Mononuclear cell (primary cell): ENCODE data around the gene EFNA5. TPM values are rescaled to one million over a fixed set of nuclear protein-coding genes. Genes with fewer than 3 reads are reported as not detected.
"Not testable (repeated sequence)": the region's sequence is repeated elsewhere in the genome, so short reads cannot be mapped to it uniquely, and the experiment has no call there.

Experiments used
- H3K27me3 ChIP-seq: 2 replicates; pipeline ENCODE4 v1.6.0; 2011; ENCODE audit warnings: low read length, control low read depth; ENCODE audit not compliant: insufficient read depth
- H3K4me1 ChIP-seq: 2 replicates; pipeline ENCODE4 v1.5.1; 2011; ENCODE audit warnings: mild to moderate bottlenecking, low read length, control low read depth; ENCODE audit not compliant: insufficient read depth
- H3K4me3 ChIP-seq: 2 replicates; pipeline ENCODE4 v1.5.1; 2011; ENCODE audit warnings: mild to moderate bottlenecking, low read length, moderate library complexity
- H3K9me3 ChIP-seq: 2 replicates; pipeline ENCODE4 v1.5.1; 2011; ENCODE audit warnings: low read depth, mild to moderate bottlenecking, control low read depth, low read length
- total RNA-seq: library from RNA; depleted of rRNA; stranded (reverse); fragments of >200 nt; gene quantifications from one replicate; pipeline ENCODE4 v1.2.3, GENCODE V29; 2012

The EFNA5 gene
- total RNA-seq, 1 donor, result 0.84 TPM

DNA sequence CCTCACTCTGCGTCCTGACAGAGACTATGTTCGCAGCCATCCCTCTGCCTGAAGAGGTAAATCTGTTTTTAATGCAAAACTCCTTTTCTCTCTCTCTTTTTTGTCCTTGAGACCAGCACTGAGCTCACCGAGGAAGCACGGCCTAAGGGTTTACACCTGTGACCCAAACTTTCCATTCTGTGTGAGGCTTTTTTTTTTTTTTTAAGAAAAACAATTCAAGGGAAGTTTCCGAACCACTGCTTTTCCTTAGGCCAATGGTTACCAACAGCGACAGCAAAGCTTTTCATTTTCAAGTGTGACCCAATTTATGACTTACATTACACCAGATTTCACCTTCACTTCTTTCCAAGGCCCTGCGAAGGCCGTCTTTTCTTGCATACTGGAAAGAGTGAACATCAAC is 205.9 kb downstream of the EFNA5 start:
- Histone ChIP-seq H3K4me3 (no peak overlapping the region), H3K27me3 (no peaks in the 10 kb centered on the region)

DNA sequence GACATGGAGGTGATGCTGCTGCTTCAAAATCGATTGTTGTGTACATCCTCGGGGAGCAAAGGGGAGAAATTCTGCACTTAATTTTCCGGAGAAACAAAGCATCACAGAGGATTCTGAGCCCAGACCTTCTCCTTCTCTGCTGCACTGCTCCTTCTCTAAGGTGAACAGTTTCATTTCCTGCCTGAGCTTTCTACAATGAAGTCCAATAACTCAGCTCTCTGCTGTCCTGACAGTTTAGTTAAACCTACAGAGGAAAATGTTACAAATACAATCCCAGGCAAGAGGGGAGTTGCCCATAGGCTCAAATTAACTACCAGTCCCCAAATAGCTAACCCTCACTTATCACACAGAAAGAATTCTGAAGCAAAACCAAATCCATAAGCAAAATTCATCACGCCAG is 206.3 kb downstream of the EFNA5 start:
- Histone ChIP-seq H3K4me3 (no peak overlapping the region), H3K27me3 (no peaks in the 10 kb centered on the region), H3K4me1 (peaks cover 12% of the 10 kb centered on the region), H3K9me3 (no peaks in the 10 kb centered on the region)

More for the DNA sequence above, 205.9 kb downstream of the EFNA5 start:
- Histone ChIP-seq H3K4me1 (peaks cover 17% of the 10 kb centered on the region), H3K9me3 (no peaks in the 10 kb centered on the region)

DNA sequence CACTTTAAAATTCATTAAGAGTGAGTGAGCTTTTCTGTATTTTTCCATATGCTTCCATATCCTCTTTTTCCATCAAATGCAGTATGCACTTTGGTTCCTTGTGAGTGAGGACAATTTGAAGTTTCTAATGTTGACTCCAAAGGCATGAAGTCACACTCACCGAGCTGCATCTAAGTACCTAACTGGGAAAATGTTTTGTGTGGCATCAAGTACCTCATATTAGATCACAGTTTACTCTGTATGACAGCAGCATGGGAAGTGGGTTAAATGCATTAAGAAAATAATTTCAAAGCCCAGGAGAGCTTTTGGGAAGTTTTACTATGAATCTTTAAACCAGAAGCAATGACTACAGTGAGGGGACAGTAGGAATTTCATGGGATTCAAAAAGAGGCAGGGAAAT is 207.0 kb downstream of the EFNA5 start:
- no peaks in the 10 kb centered on the region for H3K27me3 ChIP-seq
- H3K9me3 ChIP-seq, result no peaks in the 10 kb centered on the region
- H3K4me1 ChIP-seq, result peaks cover 5% of the 10 kb centered on the region
- no peak overlapping the region for H3K4me3 ChIP-seq

DNA sequence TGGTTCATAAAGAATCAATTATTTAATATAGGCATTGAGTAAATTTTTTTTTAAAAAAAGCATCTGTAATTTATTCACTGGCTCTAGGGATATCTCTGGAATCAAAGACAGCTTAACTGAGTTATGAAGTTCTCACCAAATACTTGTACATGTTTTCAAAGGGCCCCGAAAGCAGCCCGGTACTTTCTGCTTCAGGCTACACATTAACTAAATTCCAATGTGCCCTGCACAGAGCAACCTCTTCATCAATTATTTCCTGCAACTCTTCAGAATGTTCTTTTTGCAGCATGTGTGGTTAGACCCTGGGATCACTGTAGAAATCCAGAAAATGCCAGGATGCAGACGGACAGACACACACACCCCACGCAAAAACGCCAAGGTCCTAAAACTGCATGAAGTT is 209.0 kb downstream of the EFNA5 start:
- Histone ChIP-seq H3K4me3 (no peak overlapping the region), H3K27me3 (no peaks in the 10 kb centered on the region), H3K4me1 (no peaks in the 10 kb centered on the region), H3K9me3 (no peaks in the 10 kb centered on the region)

DNA sequence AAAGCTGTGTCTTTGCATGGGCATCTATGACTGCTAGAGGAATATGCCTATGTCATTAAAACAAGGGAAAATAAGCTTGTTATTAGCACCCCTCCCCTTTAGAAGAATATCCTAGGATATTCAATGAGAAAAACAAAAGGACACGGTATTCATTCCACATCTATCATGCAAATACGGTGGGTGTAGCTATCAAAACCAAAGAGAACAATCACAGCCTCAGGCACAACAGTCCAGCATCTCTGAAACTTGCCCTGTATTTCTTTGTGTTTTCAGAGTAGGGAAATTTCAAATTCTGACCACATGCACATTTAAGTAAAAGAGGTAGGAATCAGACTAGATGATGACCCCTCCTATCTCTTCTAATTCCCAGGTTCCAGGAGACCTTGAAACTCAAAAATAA is 209.9 kb downstream of the EFNA5 start:
- Histone ChIP-seq H3K27me3 (no peaks in the 10 kb centered on the region), H3K4me1 (no peaks in the 10 kb centered on the region), H3K4me3 (no peak overlapping the region), H3K9me3 (no peaks in the 10 kb centered on the region)

DNA sequence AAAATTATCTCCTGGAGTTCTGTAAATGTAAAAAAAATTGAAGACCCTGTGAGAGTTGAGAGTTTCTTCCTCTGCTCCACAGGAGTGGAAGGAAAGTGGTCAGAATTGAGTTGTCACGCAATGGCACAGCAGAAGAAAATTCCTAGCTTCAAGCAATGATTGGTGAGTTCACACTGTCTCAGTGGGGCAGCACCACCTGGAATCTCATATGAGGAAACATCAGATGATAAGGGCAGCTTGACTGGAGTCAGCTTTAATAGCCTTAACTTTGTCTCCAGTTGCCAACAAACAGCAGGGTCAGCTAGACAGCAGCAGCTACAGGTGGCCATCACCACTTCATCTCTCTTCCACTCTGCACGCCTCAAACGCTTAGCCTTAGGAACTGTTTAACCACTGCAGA is 211.1 kb downstream of the EFNA5 start:
- Histone ChIP-seq H3K4me3 (no peak overlapping the region), H3K9me3 (no peaks in the 10 kb centered on the region), H3K4me1 (no peaks in the 10 kb centered on the region), H3K27me3 (no peaks in the 10 kb centered on the region)

DNA sequence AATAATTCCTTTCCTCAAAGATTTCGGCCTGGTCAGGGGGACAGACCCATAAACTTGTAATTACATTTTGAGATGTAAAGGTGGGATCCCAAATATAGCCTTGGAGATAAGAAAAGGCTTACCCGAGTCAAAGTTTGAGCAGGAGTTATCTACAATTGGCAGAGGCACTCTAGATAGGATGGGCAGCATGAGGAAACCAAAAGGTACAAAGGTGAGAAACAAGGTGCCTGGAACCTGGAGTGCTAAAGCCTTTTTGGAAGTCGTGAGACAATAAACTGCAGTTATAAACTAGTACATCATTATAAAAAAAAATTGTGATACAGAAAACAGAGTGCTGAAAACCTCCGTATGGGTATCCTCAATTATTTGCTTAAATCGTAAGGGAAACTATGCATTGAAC is 212.4 kb downstream of the EFNA5 start:
- no peaks in the 10 kb centered on the region for H3K4me1 ChIP-seq

DNA sequence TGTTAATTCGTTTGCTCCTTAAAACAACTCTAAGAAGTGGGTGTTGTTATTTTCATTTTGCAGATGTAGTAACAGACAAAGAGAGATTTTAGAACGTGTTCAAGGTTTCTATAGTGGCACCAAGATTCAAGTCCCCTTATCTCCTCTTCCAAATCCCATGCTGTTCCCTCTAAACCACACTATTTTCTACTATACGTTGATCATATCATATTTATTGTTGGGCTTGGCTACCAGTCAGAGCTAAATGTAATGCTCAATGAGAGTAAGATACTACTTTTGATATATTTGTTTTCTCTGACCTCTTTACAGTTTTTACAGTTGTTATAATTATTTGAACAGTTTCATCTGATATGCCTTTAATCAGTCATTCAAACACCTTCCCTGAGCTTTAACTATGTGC is 212.9 kb downstream of the EFNA5 start:
- Histone ChIP-seq H3K9me3 (no peaks in the 10 kb centered on the region), H3K27me3 (no peaks in the 10 kb centered on the region)

More for the DNA sequence above, 212.4 kb downstream of the EFNA5 start:
- Histone ChIP-seq H3K27me3 (no peaks in the 10 kb centered on the region), H3K4me3 (no peak overlapping the region), H3K9me3 (no peaks in the 10 kb centered on the region)

DNA sequence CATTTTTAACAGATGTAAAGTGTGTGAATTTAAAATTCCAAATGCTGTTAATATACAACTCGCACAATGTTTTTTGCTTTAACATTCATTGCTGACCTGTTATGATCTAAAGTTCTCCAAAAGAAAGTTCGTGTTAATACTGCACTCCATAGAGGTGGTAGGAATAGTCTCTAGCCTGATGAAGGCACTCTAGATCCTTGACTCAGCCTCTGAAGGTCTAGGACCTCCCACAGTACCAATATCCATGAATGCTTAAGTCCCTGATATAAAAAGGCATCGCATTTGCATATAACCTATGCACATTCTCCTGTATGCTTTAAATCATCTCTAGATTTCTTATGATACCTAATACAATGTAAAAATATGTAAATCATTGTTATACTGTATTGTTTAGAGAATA is 213.6 kb downstream of the EFNA5 start:
- H3K9me3 ChIP-seq, result no peaks in the 10 kb centered on the region
- no peak overlapping the region for H3K4me3 ChIP-seq
- no peaks in the 10 kb centered on the region for H3K27me3 ChIP-seq
- H3K4me1 ChIP-seq, result no peaks in the 10 kb centered on the region

More for the DNA sequence above, 212.9 kb downstream of the EFNA5 start:
- Histone ChIP-seq H3K4me3 (no peak overlapping the region), H3K4me1 (no peaks in the 10 kb centered on the region)

DNA sequence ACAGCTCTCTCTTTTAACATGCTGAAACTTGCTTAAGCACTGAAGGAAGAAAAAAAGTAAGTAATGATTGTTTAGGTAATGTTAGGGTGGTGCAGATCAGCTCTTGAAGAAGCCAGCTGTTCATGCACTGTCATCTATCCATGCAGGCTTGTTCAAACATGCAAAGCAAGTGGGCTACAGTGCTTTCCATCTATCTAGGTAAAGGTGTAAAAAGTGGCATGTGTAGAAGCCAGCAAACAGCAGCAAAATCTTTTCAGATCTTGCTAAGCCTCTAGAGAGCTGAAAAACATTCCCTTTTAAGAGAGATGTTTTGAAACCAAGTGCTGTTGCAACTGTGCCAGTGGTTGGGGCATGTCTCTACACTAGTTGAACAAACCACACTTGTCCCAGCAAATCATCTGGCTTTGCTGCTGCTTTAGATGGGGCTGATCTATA is 214.4 kb downstream of the EFNA5 start:
- H3K27me3 ChIP-seq, result no peaks in the 10 kb centered on the region
- no peaks in the 10 kb centered on the region for H3K4me1 ChIP-seq
- no peak overlapping the region for H3K4me3 ChIP-seq

DNA sequence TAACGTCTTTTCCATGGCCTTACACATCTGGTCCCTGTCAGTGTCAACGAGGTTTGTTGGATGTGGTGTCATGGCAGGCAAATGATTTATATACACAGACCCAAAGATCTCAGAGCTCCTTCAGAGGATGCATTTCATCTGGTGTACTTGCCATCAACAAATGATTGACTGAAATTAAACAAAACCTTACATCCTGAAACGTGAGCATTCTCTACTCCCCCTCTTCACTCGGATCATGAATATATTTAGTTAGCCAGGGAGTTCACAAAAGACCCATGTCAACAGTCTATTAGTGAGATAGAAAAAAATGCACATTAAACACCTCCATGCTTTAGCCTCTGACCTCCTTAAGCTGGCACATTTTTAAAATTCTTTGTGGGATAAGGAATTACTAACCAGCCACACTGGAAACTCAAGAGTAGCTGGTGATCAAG is 215.6 kb downstream of the EFNA5 start:
- H3K27me3 ChIP-seq, result no peaks in the 10 kb centered on the region
- H3K9me3 ChIP-seq, result no peaks in the 10 kb centered on the region
- H3K4me1 ChIP-seq, result no peaks in the 10 kb centered on the region
- no peak overlapping the region for H3K4me3 ChIP-seq

More for the DNA sequence above, 214.4 kb downstream of the EFNA5 start:
- H3K9me3 ChIP-seq, result no peaks in the 10 kb centered on the region

DNA sequence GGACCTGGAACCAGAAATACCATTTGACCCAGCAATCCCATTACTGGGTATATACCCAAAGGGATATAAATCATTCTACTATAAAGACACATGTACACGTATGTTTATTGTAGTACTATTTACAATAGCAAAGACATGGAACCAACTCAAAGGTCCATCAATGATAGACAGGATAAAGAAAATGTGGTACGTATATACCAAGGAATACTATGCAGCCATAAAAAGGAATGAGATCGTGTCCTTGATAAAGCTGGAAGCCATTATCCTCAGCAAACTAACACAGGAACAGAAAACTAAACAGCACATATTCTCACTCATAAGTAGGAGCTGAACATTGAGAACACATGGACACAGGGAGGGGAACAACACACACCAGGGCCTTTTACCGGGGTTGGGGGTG is 218.9 kb downstream of the EFNA5 start:
- not testable (repeated sequence) for H3K27me3 ChIP-seq, H3K4me1 ChIP-seq, H3K9me3 ChIP-seq, H3K4me3 ChIP-seq

DNA sequence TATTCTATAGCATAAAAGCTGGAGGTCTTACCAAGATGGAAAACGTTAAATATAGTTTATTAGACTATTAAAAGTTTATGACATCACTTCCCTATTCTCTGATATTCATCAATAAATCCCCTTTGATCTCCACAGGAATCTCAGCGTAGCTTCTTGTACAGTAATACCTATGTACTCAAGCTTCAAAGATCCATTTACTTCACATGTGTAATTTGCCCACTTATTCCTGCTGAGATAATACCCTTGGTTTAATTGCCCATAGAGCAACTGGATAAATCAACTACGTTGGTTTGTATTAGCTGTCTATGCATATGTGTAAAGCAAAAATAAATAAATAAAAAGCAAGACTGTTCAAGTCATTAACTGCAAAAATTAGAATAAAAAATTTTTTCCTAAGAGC is 219.7 kb downstream of the EFNA5 start:
- H3K9me3 ChIP-seq, result no peaks in the 10 kb centered on the region
- no peaks in the 10 kb centered on the region for H3K27me3 ChIP-seq

DNA sequence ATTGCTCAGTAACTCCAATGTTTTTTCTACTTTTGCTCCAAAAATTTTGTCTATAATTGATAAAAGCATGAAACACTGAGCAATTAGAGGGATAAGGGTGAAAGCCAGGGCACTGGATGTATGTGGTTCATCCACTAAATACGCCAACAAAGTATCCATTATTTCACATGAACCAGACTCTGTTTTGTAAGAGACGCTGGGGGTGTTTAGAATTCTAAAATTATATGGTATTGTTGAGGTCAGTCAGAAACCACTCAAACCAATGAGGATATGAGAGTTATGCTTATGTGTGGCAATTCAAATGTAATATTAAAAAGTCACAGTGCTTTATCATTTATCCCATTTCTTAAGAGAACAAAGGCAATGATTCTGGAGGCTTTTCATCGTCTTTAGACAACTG is 220.2 kb downstream of the EFNA5 start:
- Histone ChIP-seq H3K4me3 (no peak overlapping the region), H3K27me3 (no peaks in the 10 kb centered on the region), H3K4me1 (no peaks in the 10 kb centered on the region), H3K9me3 (no peaks in the 10 kb centered on the region)

More for the DNA sequence above, 219.7 kb downstream of the EFNA5 start:
- Histone ChIP-seq H3K4me3 (no peak overlapping the region), H3K4me1 (no peaks in the 10 kb centered on the region)

DNA sequence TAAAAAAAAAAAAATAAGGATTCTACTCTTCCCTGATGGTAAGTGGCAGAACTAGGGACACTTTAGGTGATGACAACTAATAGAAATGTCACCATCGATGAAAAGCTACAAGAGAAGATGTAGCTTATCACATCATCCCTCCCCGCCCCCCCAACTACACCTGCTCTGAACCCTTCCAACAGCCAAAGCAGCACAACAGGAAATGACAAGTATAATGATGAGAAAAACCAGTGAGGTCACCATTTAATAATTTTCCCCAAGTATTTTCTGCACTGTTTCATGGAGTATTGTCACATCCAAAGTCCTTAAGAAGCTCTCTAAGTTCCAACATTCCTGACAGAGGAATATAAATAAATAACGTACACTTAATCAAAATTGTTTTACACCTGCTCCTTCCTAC is 221.4 kb downstream of the EFNA5 start:
- no peak overlapping the region for H3K4me3 ChIP-seq
- H3K27me3 ChIP-seq, result no peaks in the 10 kb centered on the region
- no peaks in the 10 kb centered on the region for H3K9me3 ChIP-seq
- H3K4me1 ChIP-seq, result no peaks in the 10 kb centered on the region

DNA sequence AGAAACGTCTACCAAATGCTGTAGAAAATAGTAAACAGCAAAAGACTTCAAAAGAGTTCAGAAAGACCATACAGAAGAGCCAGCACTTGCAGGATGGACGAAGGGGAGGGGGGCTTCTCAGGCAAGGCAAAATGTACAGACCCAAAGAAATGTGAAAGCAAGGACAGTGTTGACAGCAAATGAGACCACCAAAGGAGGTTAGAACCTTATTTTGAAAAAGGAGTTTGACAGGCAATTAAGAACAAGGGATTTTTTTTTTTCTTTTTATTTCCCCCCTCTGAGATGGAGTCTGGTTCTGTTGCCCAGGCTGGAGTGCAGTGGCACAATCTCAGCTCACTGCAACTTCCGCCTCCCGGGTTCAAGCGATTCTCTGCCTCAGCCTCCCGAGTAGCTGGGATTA is 223.2 kb downstream of the EFNA5 start:
- H3K27me3 ChIP-seq, result no peaks in the 10 kb centered on the region
- H3K9me3 ChIP-seq, result no peaks in the 10 kb centered on the region
- no peaks in the 10 kb centered on the region for H3K4me1 ChIP-seq
- H3K4me3 ChIP-seq, result no peak overlapping the region

DNA sequence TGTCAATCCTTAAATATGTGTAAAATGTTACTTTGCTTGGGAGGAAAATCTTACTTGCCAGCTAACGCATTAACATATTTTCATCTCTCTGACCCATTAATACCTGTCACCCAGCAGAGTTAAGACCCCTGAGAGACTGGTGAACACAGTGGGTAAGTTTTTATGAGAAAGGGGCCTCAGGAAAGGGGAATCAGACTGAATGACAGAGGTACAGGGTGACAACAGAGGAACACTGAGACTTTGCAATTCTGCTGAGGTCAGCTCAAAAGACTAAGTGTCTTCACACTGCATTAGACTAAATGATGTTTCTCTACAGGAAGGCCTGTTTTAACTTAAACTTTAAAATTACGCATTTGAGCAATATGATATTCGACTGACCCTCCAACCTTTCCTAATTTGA is 223.8 kb downstream of the EFNA5 start:
- Histone ChIP-seq H3K4me1 (no peaks in the 10 kb centered on the region), H3K9me3 (no peaks in the 10 kb centered on the region), H3K4me3 (no peak overlapping the region), H3K27me3 (no peaks in the 10 kb centered on the region)
